Endothelial cell of umbilical vein (primary cell): ENCODE data around the gene REEP1. TPM values are rescaled to one million over a fixed set of nuclear protein-coding genes. Genes with fewer than 3 reads are reported as not detected.

ENCODE experiments used
- BruUV-seq: library from RNA; stranded (reverse); fragments of 400-500 nt; replicated peaks from 2 replicates; lab custom pipeline; 2021; lab: Mats Ljungman, UMichigan
- CTCF ChIA-PET: fragments of 300-600, 350-600 bp; sonication (Branson Sonifier 250); formaldehyde crosslinking; loops from one replicate; lab custom pipeline; 2021; ENCODE audit warnings: antibody characterized with exemption, inconsistent platforms; lab: Charles Lee
- POLR2A ChIA-PET: fragments of 300-600, 350-600 bp; sonication (Branson Sonifier 250); formaldehyde crosslinking; loops from one replicate; lab custom pipeline; 2021; ENCODE audit warnings: antibody characterized with exemption, inconsistent platforms; lab: Charles Lee
- DNase-seq: peaks from one replicate; pipeline ENCODE4 v3.0.0-alpha.2; 2011; ENCODE audit warnings: low read depth, low spot score
- FAIRE-seq: peaks from 2 replicates; lab custom pipeline; 2011; peaks lifted over from hg19 to GRCh38; lab: Jason Lieb, UNC
- H2AFZ ChIP-seq: 2 replicates; pipeline ENCODE4 v1.6.0; 2012; ENCODE audit warnings: low read depth, low read length, control low read depth, inconsistent platforms
- H3K27ac ChIP-seq: 2 replicates; pipeline ENCODE4 v1.5.1; 2011; ENCODE audit warnings: low read depth, mild to moderate bottlenecking, control low read depth, low read length, moderate library complexity; ENCODE audit not compliant: insufficient read depth
- H3K27me3 ChIP-seq, 2 experiments: 2 replicates each; pipeline versions ENCODE4 v1.6.0 to v1.6.1; 2011; ENCODE audit warnings: low read length in 2 of 2, mixed read lengths in 1 of 2; ENCODE audit not compliant: control insufficient read depth in 2 of 2, insufficient read depth in 2 of 2
- H3K36me3 ChIP-seq, 2 experiments: 2 replicates in 1 of 2; 3 replicates in 1 of 2; pipeline ENCODE4 v1.5.1; 2011; ENCODE audit warnings: low read length in 2 of 2, mild to moderate bottlenecking in 1 of 2, moderate library complexity in 1 of 2; ENCODE audit not compliant: control insufficient read depth in 2 of 2, insufficient read depth in 2 of 2; ENCODE audit errors: extremely low read depth in 1 of 2
- H3K4me1 ChIP-seq: 3 replicates; pipeline ENCODE4 v1.5.1; 2011; ENCODE audit warnings: mild to moderate bottlenecking, low read length; ENCODE audit not compliant: control insufficient read depth, insufficient read depth; ENCODE audit errors: extremely low read depth
- H3K4me2 ChIP-seq: 2 replicates; pipeline ENCODE4 v1.6.1; 2011; ENCODE audit warnings: low read length, control low read depth, mixed read lengths; ENCODE audit not compliant: insufficient read depth
- H3K4me3 ChIP-seq, 3 experiments: fragments of 200-600 bp in 1 of 3; sonication (generic), shearing (Covaris generic) in 1 of 3; replicated peaks in 1 of 3; 2 replicates each; pipeline ENCODE4 v1.5.1; 2011 to 2016; ENCODE audit warnings: control low read depth in 3 of 3, low read length in 3 of 3, mild to moderate bottlenecking in 2 of 3, inconsistent platforms in 1 of 3, low read depth in 1 of 3, moderate library complexity in 1 of 3; ENCODE audit not compliant: insufficient read depth in 1 of 3
- H3K79me2 ChIP-seq: 2 replicates; pipeline ENCODE4 v1.6.0; 2012; ENCODE audit warnings: low read length, inconsistent platforms; ENCODE audit not compliant: control insufficient read depth, insufficient read depth
- H3K9ac ChIP-seq: replicated peaks from 2 replicates; pipeline ENCODE3; 2011; ENCODE audit warnings: low read length, control low read depth; ENCODE audit not compliant: insufficient read depth; ENCODE audit errors: extremely low read depth
- H3K9me1 ChIP-seq: replicated peaks from 3 replicates; pipeline ENCODE4 v1.6.0; 2011; ENCODE audit warnings: mild to moderate bottlenecking, low read length; ENCODE audit not compliant: control insufficient read depth, insufficient read depth; ENCODE audit errors: extremely low read depth
- H3K9me3 ChIP-seq: replicated peaks from 2 replicates; pipeline ENCODE4 v1.5.1; 2012; ENCODE audit warnings: low read length, inconsistent platforms; ENCODE audit not compliant: control insufficient read depth, insufficient read depth
- H4K20me1 ChIP-seq: replicated peaks from 2 replicates; pipeline ENCODE3; 2011; ENCODE audit warnings: mild to moderate bottlenecking, low read length; ENCODE audit not compliant: control insufficient read depth, insufficient read depth; ENCODE audit errors: extremely low read depth
- CTCF ChIP-seq, 2 donors: IDR thresholded peaks; 1 replicate in 1 of 2; 2 replicates in 1 of 2; pipeline ENCODE4 v1.5.1; 2011; ENCODE audit warnings: low read length in 2 of 2, mild to moderate bottlenecking in 2 of 2, moderate library complexity in 2 of 2, control low read depth in 1 of 2, inconsistent platforms in 1 of 2, low read depth in 1 of 2; ENCODE audit not compliant: insufficient read depth in 1 of 2; ENCODE audit errors: extremely low read depth in 1 of 2
- EZH2 ChIP-seq: IDR thresholded peaks from 2 replicates; pipeline ENCODE4 v1.6.1; 2012; ENCODE audit warnings: borderline replicate concordance, low read depth, mild to moderate bottlenecking, moderate library complexity, low read length, inconsistent platforms; ENCODE audit not compliant: severe bottlenecking
- FOS ChIP-seq: IDR thresholded peaks from 2 replicates; pipeline ENCODE4 v1.6.1; 2011; ENCODE audit warnings: mild to moderate bottlenecking, low read length, moderate library complexity, borderline replicate concordance; ENCODE audit not compliant: insufficient read depth
- GATA2 ChIP-seq: IDR thresholded peaks from 2 replicates; pipeline ENCODE4 v1.7.0; 2011; ENCODE audit warnings: low read depth, mild to moderate bottlenecking, moderate library complexity, mixed read lengths, low read length; ENCODE audit not compliant: insufficient read length, insufficient read depth
- JUN ChIP-seq: IDR thresholded peaks from 2 replicates; pipeline ENCODE4 v1.6.1; 2011; ENCODE audit warnings: borderline replicate concordance, low read depth; ENCODE audit not compliant: insufficient read length, insufficient read depth
- MAX ChIP-seq: IDR thresholded peaks from 2 replicates; pipeline ENCODE4 v1.6.1; 2011; ENCODE audit not compliant: insufficient read depth, insufficient read length
- MYC ChIP-seq: IDR thresholded peaks from one replicate; pipeline ENCODE4 v1.6.1; 2011; ENCODE audit warnings: mild to moderate bottlenecking, low read depth, low read length
- POLR2A ChIP-seq: IDR thresholded peaks from 2 replicates; pipeline ENCODE4 v1.6.1; 2012; ENCODE audit warnings: low read depth, mild to moderate bottlenecking, control low read depth, low read length
- POLR2AphosphoS5 ChIP-seq: IDR thresholded peaks from 2 replicates; pipeline ENCODE4 v1.6.1; 2012; ENCODE audit warnings: low read depth, mild to moderate bottlenecking, control low read depth, low read length, moderate library complexity; ENCODE audit not compliant: insufficient read depth
- dilution Hi-C: fragments of 300-500 bp; cut with MboI; formaldehyde crosslinking; loops from one replicate; pipeline ENCODE4 v1.15.0; 2019; ENCODE audit warnings: low sequenced_read_pairs; ENCODE audit not compliant: extremely low pct_ligation_motif_present
- intact Hi-C: fragments of 100-400 bp; cut with micrococcal nuclease; formaldehyde crosslinking; loops from one replicate; pipeline ENCODE4 v1.10.0; 2022
- polyA plus RNA-seq, 4 experiments: library from polyadenylated mRNA; depleted of rRNA in 3 of 4; stranded (reverse) in 3 of 4; unstranded in 1 of 4; fragments of >200 nt; gene quantifications; 2 replicates each; pipeline versions ENCODE4 v1.2.1 to v1.2.3, GENCODE V29; 2011 to 2012; ENCODE audit warnings: missing spikeins in 1 of 4
- total RNA-seq: library from RNA; stranded (reverse); gene quantifications from 2 replicates; pipeline ENCODE4 v1.2.3, GENCODE V29; 2021

Gene REEP1
- total and polyA plus RNA-seq, 2 donors (not counting 3 experiments of a cell fraction or from before 2014, with no cell fraction given) = 0.11 to 0.53 TPM

GRCh38 chr2:86260978-86261377 lies 76.4 kb downstream of the REEP1 start:
- dilution Hi-C loops = no loop called here
- CTCF ChIA-PET = no interaction called here
- no peaks in the 10 kb centered on the region for H4K20me1 ChIP-seq
- no peak overlapping the region for H3K4me2 ChIP-seq
- H3K27ac ChIP-seq = no peak overlapping the region
- no peak overlapping the region for H3K9ac ChIP-seq
- FAIRE-seq (no peak), DNase-seq (no peak)
- no peak overlapping the region for H2AFZ ChIP-seq
- no peak overlapping the region for H3K4me3 ChIP-seq
- H3K9me3 ChIP-seq = no peaks in the 10 kb centered on the region
- no peak for TF ChIP-seq FOS
- TF ChIP-seq GATA2 = no peak
- TF ChIP-seq POLR2AphosphoS5 = no peak
- TF ChIP-seq JUN = no peak
- no peaks in the 10 kb centered on the region for H3K27me3 ChIP-seq
- intact Hi-C loops = no loop called here
- H3K36me3 ChIP-seq = no peaks in the 10 kb centered on the region
- BruUV-seq = no TSS peak
- POLR2A ChIA-PET = no interaction called here
- H3K9me1 ChIP-seq = no peaks in the 10 kb centered on the region
- no peaks in the 10 kb centered on the region for H3K79me2 ChIP-seq
- H3K4me1 ChIP-seq = no peaks in the 10 kb centered on the region

- DNase-seq (no peak), FAIRE-seq (no peak)
- dilution Hi-C loops = no loop called here
- H3K9ac ChIP-seq = no peak overlapping the region
- H3K4me2 ChIP-seq = no peak overlapping the region
- no TSS peak for BruUV-seq
- no peak overlapping the region for H3K27ac ChIP-seq
- H3K9me3 ChIP-seq = no peaks in the 10 kb centered on the region
- no peaks in the 10 kb centered on the region for H3K9me1 ChIP-seq
- H2AFZ ChIP-seq = no peak overlapping the region
- CTCF ChIA-PET = no interaction called here
- no peaks in the 10 kb centered on the region for H3K36me3 ChIP-seq
- H4K20me1 ChIP-seq = no peaks in the 10 kb centered on the region
- no peak overlapping the region for H3K4me3 ChIP-seq
- H3K79me2 ChIP-seq = no peaks in the 10 kb centered on the region
- no peaks in the 10 kb centered on the region for H3K4me1 ChIP-seq
- H3K27me3 ChIP-seq = peaks cover 2 to 13% of the 10 kb centered on the region in 2 experiments
- intact Hi-C loops = no loop called here
- POLR2A ChIA-PET = no interaction called here
- TF ChIP-seq EZH2 (no peak), MYC (no peak), POLR2AphosphoS5 (no peak), CTCF (IDR thresholded peaks at IDR 0.05; ENCODE audit: extremely low read depth in 1 of 2, insufficient read depth in 1 of 2, low read depth in 1 of 2, low read length in 2 of 2) (no peak), FOS (no peak), POLR2A (no peak), GATA2 (no peak), MAX (no peak), JUN (no peak)
These were observed 79.3 kb downstream of the REEP1 start for GRCh38 chr2:86258106-86258505.
